Lower leg skin (tissue), 4 donors: ENCODE data around the gene UBAP1L. TPM values are rescaled to one million over a fixed set of nuclear protein-coding genes. Genes with fewer than 3 reads are reported as not detected.

Experiments used
- DNase-seq, 2 donors: peaks; one replicate each; pipeline ENCODE4 v3.0.0-alpha.2; 2019; ENCODE audit warnings: low spot score in 2 of 2
- H3K4me3 ChIP-seq: fragments of 200-600 bp; sonication (generic); 2 replicates; pipeline ENCODE4 v1.5.1; 2017; ENCODE audit warnings: mild to moderate bottlenecking, low read depth; ENCODE audit not compliant: poor library complexity, severe bottlenecking
- POLR2A ChIP-seq, 2 donors: fragments of 450-650 bp; IDR thresholded peaks; one replicate each; pipeline ENCODE4 v1.6.1; 2016 to 2017; ENCODE audit warnings: antibody characterized with exemption in 2 of 2, mild to moderate bottlenecking in 1 of 2, moderate library complexity in 1 of 2
- WGBS, 2 donors: methylation state at CpG; one replicate each; pipeline ENCODE4 v1.1.5; 2018; 5-methylcytosine and 5-hydroxymethylcytosine counted together
- intact Hi-C: fragments of 100-400 bp; cut with DNase I; formaldehyde crosslinking; loops from one replicate; pipeline ENCODE4 v1.15.0; 2023; ENCODE audit warnings: low total_unique reads
- total RNA-seq, 4 donors: library from RNA; depleted of rRNA; stranded (reverse); fragments of >200 nt; gene quantifications; one replicate each; pipeline ENCODE4 v1.1.0, GENCODE V29; 2016
- TF ChIP-seq, protein P1 (sequence below), 3 donors: fragments of 450-650 bp; IDR thresholded peaks; one replicate each; pipeline ENCODE4 v1.5.1; 2016; ENCODE audit warnings: antibody characterized with exemption in 3 of 3, mild to moderate bottlenecking in 3 of 3, moderate library complexity in 2 of 3

UBAP1L gene
- total RNA-seq, 4 donors from 2014 or later = 1.7 to 3.3 (median 3.0) TPM

DNA sequence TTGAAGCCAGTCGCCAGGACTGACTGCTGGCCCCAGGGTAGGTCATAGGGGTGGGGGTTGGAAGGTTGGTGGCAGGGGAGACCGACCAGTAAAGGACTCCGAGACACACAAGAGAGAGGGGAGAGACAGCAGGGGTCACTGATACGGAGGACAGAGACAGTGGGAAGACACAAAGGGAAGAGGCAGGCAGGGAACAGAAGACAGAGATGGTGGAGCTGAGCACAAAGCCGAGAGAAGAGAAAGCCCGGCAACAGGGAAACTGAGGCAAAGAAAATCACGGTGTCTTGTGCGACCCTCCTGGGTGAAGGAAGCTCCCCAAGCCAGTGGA lies 47.7 kb downstream of the UBAP1L start:
- DNase-seq = no peak
- peak overlapping the region; percentile 13 for H3K4me3 ChIP-seq
- intact Hi-C loops = no loop called here
- WGBS, 2 donors = 30 to 33% methylated on average over 8 of the region's 8 CpGs
- TF ChIP-seq POLR2A (IDR thresholded peaks at IDR 0.05) = no peak
- TF ChIP-seq, protein P1, sequence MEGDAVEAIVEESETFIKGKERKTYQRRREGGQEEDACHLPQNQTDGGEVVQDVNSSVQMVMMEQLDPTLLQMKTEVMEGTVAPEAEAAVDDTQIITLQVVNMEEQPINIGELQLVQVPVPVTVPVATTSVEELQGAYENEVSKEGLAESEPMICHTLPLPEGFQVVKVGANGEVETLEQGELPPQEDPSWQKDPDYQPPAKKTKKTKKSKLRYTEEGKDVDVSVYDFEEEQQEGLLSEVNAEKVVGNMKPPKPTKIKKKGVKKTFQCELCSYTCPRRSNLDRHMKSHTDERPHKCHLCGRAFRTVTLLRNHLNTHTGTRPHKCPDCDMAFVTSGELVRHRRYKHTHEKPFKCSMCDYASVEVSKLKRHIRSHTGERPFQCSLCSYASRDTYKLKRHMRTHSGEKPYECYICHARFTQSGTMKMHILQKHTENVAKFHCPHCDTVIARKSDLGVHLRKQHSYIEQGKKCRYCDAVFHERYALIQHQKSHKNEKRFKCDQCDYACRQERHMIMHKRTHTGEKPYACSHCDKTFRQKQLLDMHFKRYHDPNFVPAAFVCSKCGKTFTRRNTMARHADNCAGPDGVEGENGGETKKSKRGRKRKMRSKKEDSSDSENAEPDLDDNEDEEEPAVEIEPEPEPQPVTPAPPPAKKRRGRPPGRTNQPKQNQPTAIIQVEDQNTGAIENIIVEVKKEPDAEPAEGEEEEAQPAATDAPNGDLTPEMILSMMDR (IDR thresholded peaks at IDR 0.05) = no peak

DNA sequence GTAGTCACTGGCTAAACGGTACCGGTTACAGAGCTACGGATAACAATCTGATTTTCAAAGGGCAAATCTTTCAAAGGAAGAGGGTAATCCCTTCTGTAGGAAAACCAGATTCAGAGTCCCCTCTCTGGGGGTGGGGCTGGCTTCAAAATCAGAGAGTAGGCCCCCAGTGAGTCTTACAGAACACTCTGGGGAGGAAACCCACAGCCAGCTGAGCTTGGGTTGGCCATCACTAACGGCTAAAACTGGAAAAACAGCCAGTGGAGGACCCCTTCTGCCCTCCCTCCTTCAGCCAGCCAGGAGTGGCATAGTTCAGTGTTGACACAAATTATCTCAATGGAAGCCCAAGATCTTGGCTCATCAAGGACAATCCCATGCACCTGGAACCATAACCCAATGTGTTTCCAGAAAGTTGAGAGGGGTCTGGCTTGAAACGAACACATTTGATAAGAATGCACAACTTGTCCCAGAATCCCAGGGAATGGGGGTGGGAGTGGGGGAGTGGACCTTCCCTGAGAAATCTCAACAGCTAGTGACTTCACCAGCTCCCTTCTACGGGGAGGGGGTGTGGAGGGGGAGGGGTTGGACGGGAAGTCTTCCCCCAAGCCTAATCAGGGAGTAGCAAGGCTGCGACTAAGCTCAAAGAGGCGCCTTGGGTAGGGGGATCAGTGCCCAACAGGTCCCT lies 48.2 kb downstream of the UBAP1L start:
- intact Hi-C loops = no loop called here
- 54% methylated on average over 9 of the region's 9 CpGs for WGBS, 2 donors
- no peak for TF ChIP-seq POLR2A (IDR thresholded peaks at IDR 0.05)
- TF ChIP-seq, protein P1 (IDR thresholded peaks at IDR 0.05) = no peak
- no peak for DNase-seq
- H3K4me3 ChIP-seq = no peak overlapping the region

DNA sequence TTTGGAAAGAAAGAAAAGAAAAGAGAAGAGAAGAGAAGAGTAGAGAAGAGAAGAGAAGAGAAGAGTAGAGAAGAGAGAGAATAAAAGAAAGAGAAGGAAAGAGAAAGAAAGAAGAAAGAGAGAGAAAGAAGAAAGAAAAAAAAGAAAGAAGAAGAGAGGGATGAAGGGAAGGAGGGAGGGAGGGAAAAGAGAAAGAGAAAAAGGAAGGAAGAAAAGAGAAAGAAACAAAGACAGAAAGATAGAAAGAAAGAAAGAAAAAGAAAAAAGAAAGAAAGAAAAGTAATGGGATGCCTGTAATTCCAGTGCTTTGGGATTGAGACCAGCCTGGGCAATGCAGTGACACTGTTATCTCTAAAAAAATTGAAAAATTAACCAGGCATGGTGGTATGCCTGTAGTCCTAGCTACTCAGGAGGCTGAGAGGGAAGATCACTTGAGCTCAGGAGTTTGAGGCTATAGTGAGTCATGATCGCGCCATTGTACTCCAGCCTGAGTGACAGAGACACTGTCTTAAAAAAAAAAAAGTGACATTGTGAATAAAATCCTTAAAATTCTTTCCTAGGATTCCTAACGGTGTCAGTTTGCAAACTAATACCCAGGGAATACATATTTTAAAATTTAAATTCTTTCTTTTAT lies 48.9 kb downstream of the UBAP1L start:
- no peak overlapping the region for H3K4me3 ChIP-seq
- no peak for DNase-seq
- intact Hi-C loops = no loop called here
- TF ChIP-seq, protein P1 (IDR thresholded peaks at IDR 0.05) = no peak
- no peak for TF ChIP-seq POLR2A (IDR thresholded peaks at IDR 0.05)
- 59 to 65% methylated on average over 3 of the region's 3 CpGs for WGBS, 2 donors

DNA sequence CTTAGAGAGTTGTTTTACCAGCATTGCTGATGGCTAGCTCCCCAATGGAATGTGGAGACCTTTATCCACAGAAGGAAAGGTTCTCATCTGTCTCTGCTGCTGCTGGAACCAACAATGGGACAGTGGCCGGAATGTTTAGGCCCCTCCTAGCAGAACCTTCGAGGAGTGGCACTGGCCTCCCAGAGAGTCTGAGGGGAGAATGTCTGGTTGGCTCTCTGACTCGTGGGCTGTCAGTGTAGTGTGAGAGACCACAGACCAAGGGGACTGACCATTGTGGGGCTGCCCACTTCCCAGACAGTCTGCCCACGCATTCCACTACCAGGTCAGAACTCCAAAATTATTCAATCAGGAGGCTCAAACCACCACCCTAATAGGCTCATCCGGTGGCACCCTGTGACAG lies 52.3 kb downstream of the UBAP1L start:
- DNase-seq = no peak
- 76 to 85% methylated on average over 5 of the region's 5 CpGs for WGBS, 2 donors
- intact Hi-C loops = no loop called here
- no peak for TF ChIP-seq POLR2A (IDR thresholded peaks at IDR 0.05)
- TF ChIP-seq, protein P1 (IDR thresholded peaks at IDR 0.05) = no peak
- no peak overlapping the region for H3K4me3 ChIP-seq

DNA sequence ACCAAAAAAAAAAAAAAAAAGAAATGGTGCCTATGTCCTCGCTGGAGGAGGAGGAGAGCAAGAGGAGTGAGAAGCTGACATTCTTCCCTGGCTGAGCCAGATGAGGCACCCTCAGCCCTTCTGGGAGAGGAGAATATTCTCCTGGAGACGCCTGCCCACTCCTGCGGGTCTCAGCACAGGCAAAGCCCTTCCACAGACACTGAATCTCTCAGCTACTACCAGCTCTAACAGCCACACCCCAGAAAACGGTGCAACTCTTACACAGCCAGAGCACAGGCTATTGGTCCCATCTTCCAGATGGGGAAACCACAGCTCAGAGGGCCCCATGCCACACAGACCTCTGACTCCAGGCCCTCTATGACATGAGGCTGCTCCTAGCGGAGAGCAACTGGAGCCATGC lies 52.9 kb downstream of the UBAP1L start:
- H3K4me3 ChIP-seq = no peak overlapping the region
- WGBS, 2 donors = 77 to 80% methylated on average over 5 of the region's 5 CpGs
- no peak for DNase-seq
- intact Hi-C loops = no loop called here
- TF ChIP-seq, protein P1 (IDR thresholded peaks at IDR 0.05) = no peak
- no peak for TF ChIP-seq POLR2A (IDR thresholded peaks at IDR 0.05)
